WTC11 (cell line): ENCODE results near the gene FCN3.

Experiments used
- CREB1 ChIP-seq: sonication (generic); formaldehyde crosslinking; IDR thresholded peaks from 2 replicates; pipeline ENCODE4 v1.8.0; 2023; ENCODE audit warnings: mild to moderate bottlenecking, missing genetic modification reagents
- GTF2I ChIP-seq: fragments of 250-450 bp; sonication (Bioruptor Pico); conservative IDR thresholded peaks from 2 replicates; pipeline ENCODE4 v1.4.0; 2021; ENCODE audit warnings: mild to moderate bottlenecking
- MYBL2 ChIP-seq: sonication (generic); formaldehyde crosslinking; IDR thresholded peaks from 2 replicates; pipeline ENCODE4 v1.8.1; 2023; ENCODE audit warnings: mild to moderate bottlenecking, moderate library complexity, missing genetic modification reagents
- NFYB ChIP-seq: sonication (generic); formaldehyde crosslinking; conservative IDR thresholded peaks from 2 replicates; pipeline ENCODE4 v1.8.0; 2022; ENCODE audit warnings: low read depth, missing genetic modification reagents
- SP1 ChIP-seq: sonication (generic); formaldehyde crosslinking; conservative IDR thresholded peaks from 2 replicates; pipeline ENCODE4 v1.8.1; 2022; ENCODE audit warnings: missing genetic modification reagents
- ZNF138 ChIP-seq: sonication (generic); formaldehyde crosslinking; conservative IDR thresholded peaks from 2 replicates; pipeline ENCODE4 v1.8.1; 2022; ENCODE audit warnings: mild to moderate bottlenecking, moderate library complexity, missing genetic modification reagents
- TF ChIP-seq, protein P1 (sequence below): sonication (generic); formaldehyde crosslinking; conservative IDR thresholded peaks from 2 replicates; pipeline ENCODE4 v1.8.1; 2022; ENCODE audit warnings: mild to moderate bottlenecking, missing genetic modification reagents
- TF ChIP-seq, protein P2 (sequence below): fragments of 200-600 bp; IDR thresholded peaks from 2 replicates; pipeline ENCODE4 v1.8.0; 2022; ENCODE audit warnings: antibody characterized with exemption
- TF ChIP-seq, protein P3 (sequence below): sonication (generic); formaldehyde crosslinking; IDR thresholded peaks from 2 replicates; pipeline ENCODE4 v1.8.1; 2023; ENCODE audit warnings: mild to moderate bottlenecking, moderate library complexity, missing genetic modification reagents

DNA sequence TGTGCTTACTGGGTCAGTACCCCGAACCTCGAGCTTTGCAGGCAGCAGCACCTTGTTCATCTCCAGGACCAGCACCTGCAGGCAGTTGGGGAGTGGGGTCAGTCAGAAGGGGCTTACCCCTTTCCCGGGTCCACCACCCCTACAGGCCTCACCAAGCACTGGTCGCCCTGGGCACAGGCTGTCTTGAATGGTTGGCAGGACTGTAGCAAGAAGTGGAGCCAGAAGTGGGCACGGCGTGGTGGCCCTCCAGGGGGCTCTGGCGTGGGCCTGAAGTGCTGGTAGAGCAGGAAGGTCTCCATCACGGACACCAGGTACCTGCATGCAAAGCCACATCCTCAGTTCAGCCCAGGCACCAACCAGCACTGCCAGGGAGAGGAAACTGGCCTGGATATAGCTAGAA lies 13.1 kb downstream of the FCN3 start:
- TF ChIP-seq, protein P1, sequence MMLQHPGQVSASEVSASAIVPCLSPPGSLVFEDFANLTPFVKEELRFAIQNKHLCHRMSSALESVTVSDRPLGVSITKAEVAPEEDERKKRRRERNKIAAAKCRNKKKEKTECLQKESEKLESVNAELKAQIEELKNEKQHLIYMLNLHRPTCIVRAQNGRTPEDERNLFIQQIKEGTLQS (CRISPR knock-in tag), result no peak
- TF ChIP-seq GTF2I, result no peak
- TF ChIP-seq MYBL2 (CRISPR knock-in tag), result no peak
- TF ChIP-seq NFYB, result no peak
- TF ChIP-seq, protein P2, sequence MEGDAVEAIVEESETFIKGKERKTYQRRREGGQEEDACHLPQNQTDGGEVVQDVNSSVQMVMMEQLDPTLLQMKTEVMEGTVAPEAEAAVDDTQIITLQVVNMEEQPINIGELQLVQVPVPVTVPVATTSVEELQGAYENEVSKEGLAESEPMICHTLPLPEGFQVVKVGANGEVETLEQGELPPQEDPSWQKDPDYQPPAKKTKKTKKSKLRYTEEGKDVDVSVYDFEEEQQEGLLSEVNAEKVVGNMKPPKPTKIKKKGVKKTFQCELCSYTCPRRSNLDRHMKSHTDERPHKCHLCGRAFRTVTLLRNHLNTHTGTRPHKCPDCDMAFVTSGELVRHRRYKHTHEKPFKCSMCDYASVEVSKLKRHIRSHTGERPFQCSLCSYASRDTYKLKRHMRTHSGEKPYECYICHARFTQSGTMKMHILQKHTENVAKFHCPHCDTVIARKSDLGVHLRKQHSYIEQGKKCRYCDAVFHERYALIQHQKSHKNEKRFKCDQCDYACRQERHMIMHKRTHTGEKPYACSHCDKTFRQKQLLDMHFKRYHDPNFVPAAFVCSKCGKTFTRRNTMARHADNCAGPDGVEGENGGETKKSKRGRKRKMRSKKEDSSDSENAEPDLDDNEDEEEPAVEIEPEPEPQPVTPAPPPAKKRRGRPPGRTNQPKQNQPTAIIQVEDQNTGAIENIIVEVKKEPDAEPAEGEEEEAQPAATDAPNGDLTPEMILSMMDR, result no peak
- no peak for TF ChIP-seq CREB1 (CRISPR knock-in tag)
- TF ChIP-seq, protein P3, sequence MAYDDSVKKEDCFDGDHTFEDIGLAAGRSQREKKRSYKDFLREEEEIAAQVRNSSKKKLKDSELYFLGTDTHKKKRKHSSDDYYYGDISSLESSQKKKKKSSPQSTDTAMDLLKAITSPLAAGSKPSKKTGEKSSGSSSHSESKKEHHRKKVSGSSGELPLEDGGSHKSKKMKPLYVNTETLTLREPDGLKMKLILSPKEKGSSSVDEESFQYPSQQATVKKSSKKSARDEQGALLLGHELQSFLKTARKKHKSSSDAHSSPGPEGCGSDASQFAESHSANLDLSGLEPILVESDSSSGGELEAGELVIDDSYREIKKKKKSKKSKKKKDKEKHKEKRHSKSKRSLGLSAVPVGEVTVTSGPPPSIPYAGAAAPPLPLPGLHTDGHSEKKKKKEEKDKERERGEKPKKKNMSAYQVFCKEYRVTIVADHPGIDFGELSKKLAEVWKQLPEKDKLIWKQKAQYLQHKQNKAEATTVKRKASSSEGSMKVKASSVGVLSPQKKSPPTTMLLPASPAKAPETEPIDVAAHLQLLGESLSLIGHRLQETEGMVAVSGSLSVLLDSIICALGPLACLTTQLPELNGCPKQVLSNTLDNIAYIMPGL, result no peak
- TF ChIP-seq ZNF138, result no peak
- TF ChIP-seq SP1 (CRISPR knock-in tag), result no peak
